DND-41 (cell line): ENCODE results near the gene RELL2.

Experiments
- ATAC-seq: fragments of 200-7000 bp; cut with Tn5 transposase; 3 replicates; pipeline ENCODE4 v1.9.1; 2021; ENCODE audit warnings: low read depth; ENCODE audit not compliant: insufficient read depth
- DNase-seq: peaks from one replicate; pipeline ENCODE4 v3.0.0-alpha.2; 2020
- H2AFZ ChIP-seq: 2 replicates; pipeline ENCODE4 v1.6.0; 2012; ENCODE audit warnings: low read depth, low read length
- H3K27ac ChIP-seq: 2 replicates; pipeline ENCODE4 v1.5.1; 2012; ENCODE audit warnings: low read length, inconsistent platforms
- H3K27me3 ChIP-seq: fragments of 200-600 bp; sonication (generic); 2 replicates; pipeline ENCODE4 v1.6.0; 2012; ENCODE audit warnings: low read length, mild to moderate bottlenecking, inconsistent platforms; ENCODE audit not compliant: insufficient read depth, poor library complexity
- H3K36me3 ChIP-seq: 2 replicates; pipeline ENCODE4 v1.5.1; 2012; ENCODE audit warnings: low read length, inconsistent platforms; ENCODE audit not compliant: insufficient read depth
- H3K4me1 ChIP-seq: 2 replicates; pipeline ENCODE4 v1.5.1; 2012; ENCODE audit warnings: mild to moderate bottlenecking, low read length; ENCODE audit not compliant: insufficient read depth
- H3K4me2 ChIP-seq: 2 replicates; pipeline ENCODE4 v1.6.0; 2012; ENCODE audit warnings: mild to moderate bottlenecking, moderate library complexity, low read length, inconsistent platforms; ENCODE audit not compliant: insufficient read depth
- H3K4me3 ChIP-seq, 2 experiments: fragments of 200-600 bp in 1 of 2; shearing (Covaris generic) in 1 of 2; 2 replicates each; pipeline ENCODE4 v1.5.1; 2012 to 2016; ENCODE audit warnings: inconsistent platforms in 2 of 2, low read length in 2 of 2, mild to moderate bottlenecking in 2 of 2, low read depth in 1 of 2, moderate library complexity in 1 of 2
- H3K79me2 ChIP-seq: 2 replicates; pipeline ENCODE4 v1.6.0; 2012; ENCODE audit warnings: low read length, inconsistent platforms; ENCODE audit not compliant: insufficient read depth
- H3K9ac ChIP-seq: 2 replicates; pipeline ENCODE4 v1.6.0; 2012; ENCODE audit warnings: low read depth, mild to moderate bottlenecking, inconsistent platforms, low read length, moderate library complexity
- H3K9me3 ChIP-seq: 2 replicates; pipeline ENCODE4 v1.5.1; 2012; ENCODE audit warnings: low read length, moderate library complexity, mild to moderate bottlenecking, inconsistent platforms; ENCODE audit not compliant: insufficient read depth, severe bottlenecking
- H4K20me1 ChIP-seq: 2 replicates; pipeline ENCODE4 v1.6.0; 2012; ENCODE audit warnings: low read length; ENCODE audit not compliant: insufficient read depth
- EZH2 ChIP-seq: IDR thresholded peaks from 3 replicates; pipeline ENCODE4 v1.6.1; 2012; ENCODE audit warnings: borderline replicate concordance, low read depth, mild to moderate bottlenecking, moderate library complexity, low read length, inconsistent platforms; ENCODE audit not compliant: severe bottlenecking
- TF ChIP-seq, protein P1 (sequence below): IDR thresholded peaks from 2 replicates; pipeline ENCODE4 v1.5.1; 2012; ENCODE audit warnings: borderline replicate concordance, low read length, moderate library complexity, mild to moderate bottlenecking; ENCODE audit not compliant: poor library complexity, severe bottlenecking; ENCODE audit errors: extremely low read depth

The RELL2 gene

DNA sequence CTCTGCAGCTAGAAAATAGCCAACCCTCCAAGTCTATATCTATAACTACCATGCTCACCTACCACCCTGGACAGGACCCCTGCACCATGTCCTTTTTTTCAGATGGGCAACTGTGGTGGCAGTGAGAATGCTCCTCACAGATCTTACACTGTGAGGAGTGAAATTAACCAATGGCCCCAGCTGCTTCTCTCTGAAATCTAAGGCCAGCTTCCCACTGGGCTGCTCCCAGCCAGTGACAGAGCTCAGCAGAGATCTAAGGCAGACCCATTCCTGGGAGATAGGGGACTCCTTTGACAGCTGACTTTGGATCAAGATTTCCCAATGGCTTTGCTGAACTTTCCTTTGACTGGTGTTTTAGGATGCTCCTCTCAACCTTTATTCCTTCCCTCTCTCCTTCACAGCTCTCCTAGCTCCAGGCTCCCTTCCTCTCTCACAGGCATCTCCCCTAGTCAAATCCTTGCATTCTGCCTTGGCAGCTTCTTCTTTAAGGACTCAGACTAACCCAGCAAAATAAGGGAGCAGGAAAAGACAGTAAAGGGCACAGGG, 46.9 kb downstream of the RELL2 start:
- Histone ChIP-seq H3K36me3 (no peaks in the 10 kb centered on the region), H3K9me3 (no peaks in the 10 kb centered on the region), H3K4me3 (no peak overlapping the region), H4K20me1 (no peaks in the 10 kb centered on the region), H3K27ac (no peak overlapping the region), H3K79me2 (no peaks in the 10 kb centered on the region), H2AFZ (no peak overlapping the region), H3K4me1 (no peaks in the 10 kb centered on the region), H3K9ac (no peak overlapping the region), H3K27me3 (peaks cover 3% of the 10 kb centered on the region), H3K4me2 (no peak overlapping the region)
- no peak for TF ChIP-seq EZH2
- TF ChIP-seq, protein P1, sequence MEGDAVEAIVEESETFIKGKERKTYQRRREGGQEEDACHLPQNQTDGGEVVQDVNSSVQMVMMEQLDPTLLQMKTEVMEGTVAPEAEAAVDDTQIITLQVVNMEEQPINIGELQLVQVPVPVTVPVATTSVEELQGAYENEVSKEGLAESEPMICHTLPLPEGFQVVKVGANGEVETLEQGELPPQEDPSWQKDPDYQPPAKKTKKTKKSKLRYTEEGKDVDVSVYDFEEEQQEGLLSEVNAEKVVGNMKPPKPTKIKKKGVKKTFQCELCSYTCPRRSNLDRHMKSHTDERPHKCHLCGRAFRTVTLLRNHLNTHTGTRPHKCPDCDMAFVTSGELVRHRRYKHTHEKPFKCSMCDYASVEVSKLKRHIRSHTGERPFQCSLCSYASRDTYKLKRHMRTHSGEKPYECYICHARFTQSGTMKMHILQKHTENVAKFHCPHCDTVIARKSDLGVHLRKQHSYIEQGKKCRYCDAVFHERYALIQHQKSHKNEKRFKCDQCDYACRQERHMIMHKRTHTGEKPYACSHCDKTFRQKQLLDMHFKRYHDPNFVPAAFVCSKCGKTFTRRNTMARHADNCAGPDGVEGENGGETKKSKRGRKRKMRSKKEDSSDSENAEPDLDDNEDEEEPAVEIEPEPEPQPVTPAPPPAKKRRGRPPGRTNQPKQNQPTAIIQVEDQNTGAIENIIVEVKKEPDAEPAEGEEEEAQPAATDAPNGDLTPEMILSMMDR, result no peak
- ATAC-seq, result no peak
- DNase-seq, result no peak

GRCh38 chr5:141685591-141685990, 48.8 kb downstream of the RELL2 start:
- no peak overlapping the region for H3K4me2 ChIP-seq
- H3K9ac ChIP-seq, result no peak overlapping the region
- DNase-seq, result no peak
- H3K27ac ChIP-seq, result no peak overlapping the region
- TF ChIP-seq, protein P1, result no peak
- TF ChIP-seq EZH2, result no peak
- no peak for ATAC-seq
- no peaks in the 10 kb centered on the region for H4K20me1 ChIP-seq
- no peak overlapping the region for H3K4me3 ChIP-seq
- no peaks in the 10 kb centered on the region for H3K79me2 ChIP-seq
- H3K27me3 ChIP-seq, result peaks cover 17% of the 10 kb centered on the region
- H3K36me3 ChIP-seq, result no peaks in the 10 kb centered on the region
- no peaks in the 10 kb centered on the region for H3K4me1 ChIP-seq
- H3K9me3 ChIP-seq, result no peaks in the 10 kb centered on the region
- H2AFZ ChIP-seq, result no peak overlapping the region

DNA sequence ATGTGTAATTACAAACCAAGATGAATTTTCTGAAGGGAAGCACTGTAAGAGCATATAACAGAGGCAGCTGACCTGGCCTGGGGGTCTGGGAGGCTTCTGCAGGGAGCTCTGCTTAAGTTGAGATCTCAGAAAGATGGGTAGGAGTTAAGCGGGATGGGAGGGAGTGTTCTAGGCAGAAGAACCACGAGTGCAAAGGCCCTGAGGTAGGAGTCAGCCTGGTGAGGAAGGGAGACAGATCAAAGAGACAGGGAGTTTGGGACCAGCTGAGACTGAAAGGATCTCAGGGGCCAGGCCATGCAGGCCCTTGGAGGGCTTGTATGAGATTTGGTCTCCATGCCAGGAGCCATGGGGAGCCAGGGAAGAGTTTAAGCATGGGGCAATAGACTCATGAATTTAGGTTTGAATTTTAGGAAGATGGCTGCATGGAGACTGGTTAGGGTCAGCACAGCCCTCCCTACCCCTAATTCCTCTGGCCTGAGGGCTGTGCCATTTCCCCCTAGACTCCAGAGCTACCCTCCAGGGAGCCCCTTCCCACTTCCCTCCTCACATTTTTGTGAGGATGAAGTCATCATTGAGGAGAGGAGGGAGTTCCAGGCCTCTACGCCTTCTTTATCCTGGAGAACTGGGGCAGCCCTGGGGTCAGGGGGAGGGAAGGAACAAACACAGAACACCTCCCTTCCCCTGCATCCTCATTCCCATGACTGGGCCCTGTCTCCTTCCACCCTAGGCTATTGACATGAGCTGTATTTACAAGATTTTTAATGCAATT, 50.0 kb downstream of the RELL2 start:
- H3K4me1 ChIP-seq, result peaks cover 1% of the 10 kb centered on the region
- TF ChIP-seq EZH2, result no peak
- TF ChIP-seq, protein P1, result no peak
- DNase-seq, result no peak
- H2AFZ ChIP-seq, result no peak overlapping the region
- ATAC-seq, result no peak
- H3K4me2 ChIP-seq, result no peak overlapping the region
- no peaks in the 10 kb centered on the region for H3K79me2 ChIP-seq
- no peaks in the 10 kb centered on the region for H4K20me1 ChIP-seq
- H3K27ac ChIP-seq, result no peak overlapping the region
- H3K36me3 ChIP-seq, result no peaks in the 10 kb centered on the region
- H3K4me3 ChIP-seq, result no peak overlapping the region
- H3K27me3 ChIP-seq, result peaks cover 24% of the 10 kb centered on the region
- H3K9me3 ChIP-seq, result no peaks in the 10 kb centered on the region
- H3K9ac ChIP-seq, result no peak overlapping the region
